Non-pigmented ciliary epithelial cell (primary cell): ENCODE data around the gene MS4A12.
"Not testable (repeated sequence)": the region's sequence is repeated elsewhere in the genome, so short reads cannot be mapped to it uniquely, and the experiment has no call there.

Source experiments
- DNase-seq: peaks from one replicate; pipeline ENCODE4 v3.0.0-alpha.2; 2010; ENCODE audit warnings: low read depth

Gene MS4A12

GRCh38 chr11:60513496-60514460, 21.2 kb downstream of the MS4A12 start:
- DNase-seq: no peak

- DNase-seq: no peak
Observed at GRCh38 chr11:60515144-60515855, 22.7 kb downstream of the MS4A12 start, which contains the start of gene MS4A13. Gene MS4A13 (plus strand): TSS chr11:60515392. CDS start chr11:60518084, 2,692 bp downstream.

- no peak for DNase-seq
Observed at GRCh38 chr11:60528465-60528864, 35.9 kb downstream of the MS4A12 start.

GRCh38 chr11:60528934-60529333, 36.4 kb downstream of the MS4A12 start:
- no peak for DNase-seq

- DNase-seq: no peak
Observed at GRCh38 chr11:60530454-60531100, 38.0 kb downstream of the MS4A12 start.

GRCh38 chr11:60532383-60532782, 39.8 kb downstream of the MS4A12 start:
- not testable (repeated sequence) for DNase-seq

GRCh38 chr11:60538627-60539026, 46.0 kb downstream of the MS4A12 start:
- DNase-seq: not testable (repeated sequence)

- DNase-seq: no peak
Observed at GRCh38 chr11:60544077-60544476, 51.5 kb downstream of the MS4A12 start.
